TTC549 (cell line): ENCODE data around the gene CCNB2.
"Not testable (repeated sequence)": the region's sequence is repeated elsewhere in the genome, so short reads cannot be mapped to it uniquely, and the experiment has no call there.

Source experiments
- FAIRE-seq: peaks from 2 replicates; lab custom pipeline; 2012; peaks lifted over from hg19 to GRCh38; lab: Jason Lieb, UNC

CCNB2 gene

GRCh38 chr15:59104912-59105732 is at the start of gene CCNB2:
Gene CCNB2 (plus strand): TSS chr15:59105146. CDS start chr15:59105269, 123 bp downstream.
- peak; percentile 78 for FAIRE-seq

DNA sequence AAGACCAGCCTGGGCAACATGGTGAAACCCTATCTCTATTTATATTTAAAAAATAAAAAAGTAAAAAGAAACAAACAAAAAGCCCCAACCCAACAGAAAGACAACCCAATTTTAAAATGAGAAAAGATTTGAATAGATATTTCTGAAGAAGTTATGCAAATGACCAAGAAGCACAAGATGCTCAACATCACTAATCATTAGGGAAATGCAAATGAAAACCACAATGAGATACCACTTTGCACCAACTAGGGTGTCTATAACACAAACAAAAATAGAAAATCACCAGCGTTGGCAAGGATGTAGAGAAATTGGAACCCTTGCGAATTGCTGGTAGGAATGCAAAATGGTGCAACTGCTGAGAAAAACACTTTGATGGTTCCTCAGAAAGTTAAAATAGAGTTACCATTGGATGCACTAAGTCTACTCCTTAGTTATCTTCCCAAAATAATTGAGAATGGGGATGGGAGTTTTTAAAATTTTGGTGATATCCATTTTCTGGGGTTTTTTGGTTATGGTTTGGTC is 45.8 kb upstream of the CCNB2 start:
- no peak for FAIRE-seq

DNA sequence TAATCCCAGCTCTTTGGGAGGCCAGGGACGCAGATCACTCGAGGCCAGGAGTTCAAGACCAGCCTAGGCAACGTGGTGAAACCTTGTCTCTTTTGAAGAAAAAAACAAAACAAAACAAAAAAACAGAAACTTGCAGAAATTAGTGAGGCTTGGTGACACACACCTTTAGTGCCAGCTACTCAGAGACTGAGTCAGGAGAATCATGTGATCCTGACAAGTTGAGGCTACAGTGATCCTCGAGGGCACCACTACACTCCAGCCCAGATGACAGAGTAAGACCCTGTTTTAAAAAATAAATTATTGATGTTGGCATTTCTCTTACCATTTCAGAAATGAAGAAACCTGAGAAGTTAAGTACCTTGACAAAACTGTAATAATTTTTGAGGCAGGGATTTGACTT is 44.6 kb upstream of the CCNB2 start:
- no peak for FAIRE-seq

- no peak for FAIRE-seq
These were observed 41.9 kb upstream of the CCNB2 start for GRCh38 chr15:59063042-59063441.

DNA sequence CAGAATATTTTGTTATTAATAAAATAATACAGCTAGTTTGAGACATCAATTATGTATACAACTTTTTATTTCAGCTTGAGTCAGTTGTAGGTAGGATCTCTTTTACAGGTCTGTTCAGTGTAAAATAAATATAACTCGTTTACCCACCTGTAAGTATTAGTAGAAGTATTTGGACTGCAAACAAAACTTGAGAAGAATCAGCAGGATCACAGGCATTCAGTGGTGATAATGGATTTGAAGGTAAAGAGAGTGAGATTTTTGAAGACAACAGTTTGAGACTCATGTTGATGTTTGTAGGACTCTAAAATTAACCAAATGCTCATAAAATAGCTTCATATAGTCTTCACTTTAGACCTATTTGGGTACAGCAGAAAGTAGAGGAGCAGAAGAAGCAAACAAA is 35.5 kb upstream of the CCNB2 start:
- FAIRE-seq: no peak

- no peak for FAIRE-seq
These were observed 30.3 kb upstream of the CCNB2 start for GRCh38 chr15:59074607-59075006.

- no peak for FAIRE-seq
These were observed 17.2 kb upstream of the CCNB2 start for GRCh38 chr15:59087731-59088130.

DNA sequence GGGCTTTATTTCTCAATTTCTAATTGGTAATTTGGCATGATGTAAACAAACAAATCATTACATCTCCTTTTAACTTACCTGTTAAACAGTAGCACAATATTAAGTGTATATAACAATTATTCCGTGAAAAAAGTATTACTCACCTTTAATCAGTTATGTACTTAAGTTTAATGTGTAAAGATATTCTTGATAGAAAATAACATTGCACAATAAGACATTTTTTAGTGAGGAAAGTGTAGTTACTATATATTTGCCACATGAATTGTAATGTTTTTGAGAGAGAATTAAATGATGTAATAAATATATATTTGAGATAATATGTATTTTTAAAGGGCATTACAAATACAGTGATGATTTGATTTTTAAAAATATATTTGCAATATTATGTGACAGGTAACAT is 10.9 kb upstream of the CCNB2 start:
- no peak for FAIRE-seq

- no peak for FAIRE-seq
These were observed 8.5 kb upstream of the CCNB2 start for GRCh38 chr15:59096429-59096828.

DNA sequence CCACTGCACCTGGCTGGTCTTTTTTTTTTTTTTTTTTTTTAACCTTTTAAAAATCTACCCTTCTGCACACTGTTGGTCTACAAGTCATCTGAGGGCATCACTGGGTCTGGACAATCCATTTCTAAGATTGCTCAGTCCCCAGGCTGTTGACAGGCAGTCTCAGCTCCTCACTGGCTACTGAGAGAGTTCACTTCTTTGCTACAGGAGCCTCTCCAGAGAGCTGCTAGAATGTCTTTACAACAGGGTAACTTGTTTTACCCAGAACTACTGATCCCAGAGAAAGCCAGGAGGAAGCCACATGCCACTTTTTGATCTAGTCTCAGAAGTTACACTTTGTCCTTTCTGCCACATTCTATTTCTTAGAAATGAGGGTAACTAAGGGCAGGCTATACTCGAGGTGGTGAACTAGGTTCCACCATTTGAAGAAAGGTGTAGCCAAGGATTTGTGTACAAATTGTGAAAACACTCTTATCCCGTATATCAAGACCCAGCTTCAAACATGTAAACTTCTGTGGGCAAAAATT is 5.7 kb upstream of the CCNB2 start:
- FAIRE-seq: no peak

GRCh38 chr15:59104602-59104911 is 389 bp upstream of the CCNB2 start:
- FAIRE-seq: no peak

GRCh38 chr15:59105854-59106253 is 908 bp downstream of the CCNB2 start:
- no peak for FAIRE-seq

GRCh38 chr15:59111251-59111650 is 6.3 kb downstream of the CCNB2 start:
- FAIRE-seq: no peak

DNA sequence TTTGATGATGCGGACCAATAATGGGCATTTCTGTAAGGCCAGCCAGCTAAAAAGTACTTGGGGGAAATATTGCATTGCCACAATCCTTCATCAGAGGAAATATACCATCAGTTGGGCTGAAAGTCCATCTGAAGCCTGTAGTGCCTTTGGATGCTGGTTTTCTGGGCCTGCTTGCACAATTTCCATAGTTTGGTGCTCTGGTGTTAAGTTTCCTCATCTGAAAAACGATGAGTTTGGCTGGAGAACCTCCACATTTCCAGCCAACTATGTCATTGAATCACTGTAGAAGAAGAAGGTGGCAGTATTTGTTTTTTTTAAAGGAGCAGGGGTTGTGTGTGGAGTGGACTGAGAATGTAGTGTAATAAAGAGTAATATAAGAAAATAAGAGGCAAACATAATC is 10.1 kb downstream of the CCNB2 start:
- FAIRE-seq: no peak

GRCh38 chr15:59116141-59116540 is 11.2 kb downstream of the CCNB2 start:
- FAIRE-seq: no peak

DNA sequence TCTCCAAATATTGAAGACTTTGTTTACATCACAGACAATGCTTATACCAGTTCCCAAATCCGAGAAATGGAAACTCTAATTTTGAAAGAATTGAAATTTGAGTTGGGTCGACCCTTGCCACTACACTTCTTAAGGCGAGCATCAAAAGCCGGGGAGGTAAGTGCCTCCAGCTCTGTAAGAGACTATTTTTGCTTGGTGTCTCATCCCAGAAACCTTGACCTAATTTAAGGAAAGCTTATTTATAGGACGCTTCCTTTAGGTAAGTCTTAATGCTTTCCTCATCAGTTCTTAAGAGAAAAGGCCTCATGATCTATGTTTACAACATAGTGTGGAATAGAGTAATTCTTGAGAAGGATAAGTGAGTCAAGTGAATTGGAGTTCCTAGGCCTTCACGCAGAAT is 11.8 kb downstream of the CCNB2 start:
- FAIRE-seq: no peak

GRCh38 chr15:59119625-59120024 is 14.7 kb downstream of the CCNB2 start:
- no peak for FAIRE-seq

DNA sequence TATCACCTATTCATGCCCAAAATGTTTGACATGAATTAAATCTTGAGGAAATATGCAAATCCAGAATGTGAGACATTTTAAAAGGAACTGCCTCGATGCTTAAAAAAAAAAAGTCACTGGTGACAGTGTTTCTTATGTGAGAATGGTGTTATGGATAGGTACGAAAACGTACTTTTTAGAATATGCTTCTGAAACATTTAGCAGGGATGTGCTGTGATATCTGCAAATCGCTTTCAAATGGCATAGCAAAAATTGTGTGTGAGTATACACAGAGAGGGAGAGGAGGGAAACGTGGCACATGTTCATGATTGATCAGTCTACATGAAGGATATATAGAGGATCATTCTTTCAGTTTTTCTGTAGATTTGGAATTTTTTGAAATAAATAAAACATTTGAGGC is 16.0 kb downstream of the CCNB2 start:
- no peak for FAIRE-seq

GRCh38 chr15:59124261-59124660 is 19.3 kb downstream of the CCNB2 start:
- FAIRE-seq: no peak

DNA sequence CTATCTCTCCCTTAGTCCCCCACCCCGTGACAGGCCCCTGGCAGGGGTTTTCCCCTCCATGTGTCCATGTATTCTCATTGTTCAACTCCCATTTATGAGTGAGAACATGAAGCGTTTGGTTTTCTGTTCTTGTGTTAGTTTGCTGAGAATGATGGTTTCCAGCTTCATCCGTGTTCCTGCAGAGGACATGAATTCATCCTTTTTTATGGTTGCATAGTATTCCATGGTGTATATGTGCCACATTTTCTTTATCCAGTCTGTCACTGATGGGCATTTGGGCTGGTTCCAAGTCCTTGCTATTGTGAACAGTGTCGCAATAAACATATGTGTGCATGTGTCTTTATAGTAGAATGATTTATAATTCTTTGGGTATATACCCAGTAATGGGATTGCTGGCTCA is 20.7 kb downstream of the CCNB2 start:
- not testable (repeated sequence) for FAIRE-seq

- not testable (repeated sequence) for FAIRE-seq
These were observed 22.3 kb downstream of the CCNB2 start for GRCh38 chr15:59127255-59127654.

DNA sequence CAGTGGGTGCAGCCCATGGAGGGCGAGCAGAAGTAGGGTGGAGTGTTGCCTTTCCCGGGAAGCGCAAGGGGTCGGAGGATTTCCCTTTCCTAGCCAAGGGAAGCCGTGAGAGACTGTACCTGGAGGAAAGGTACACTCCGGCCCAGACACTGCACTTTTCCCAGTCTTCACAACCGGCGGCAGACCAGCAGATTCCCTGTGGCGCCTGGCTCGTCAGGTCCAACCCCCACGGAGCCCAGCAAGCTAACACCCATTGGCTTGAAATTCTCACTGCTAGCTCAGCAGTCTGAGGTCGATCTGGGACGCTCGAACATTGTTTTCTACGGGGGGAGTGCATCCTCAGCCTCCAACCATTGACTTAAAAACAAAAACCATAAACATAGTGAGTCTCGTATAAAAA is 26.5 kb downstream of the CCNB2 start:
- no peak for FAIRE-seq

GRCh38 chr15:59131969-59132562 is 27.1 kb downstream of the CCNB2 start:
- FAIRE-seq: no peak

GRCh38 chr15:59133929-59134427 is 29.0 kb downstream of the CCNB2 start:
- FAIRE-seq: no peak
